Ramos (cell line): ENCODE data around the gene USP48.
"Not testable (repeated sequence)": the region's sequence is repeated elsewhere in the genome, so short reads cannot be mapped to it uniquely, and the experiment has no call there.

Experiments
- in situ Hi-C: fragments of 300-500 bp; cut with MboI; formaldehyde crosslinking; loops from one replicate; pipeline ENCODE4 v1.14.3; 2022; ENCODE audit warnings: low sequenced_read_pairs; ENCODE audit not compliant: unreplicated experiment

The USP48 gene

GRCh38 chr1:21647431-21648351 lies 135.3 kb downstream of the USP48 start:
- in situ Hi-C loops, result no loop called here

DNA sequence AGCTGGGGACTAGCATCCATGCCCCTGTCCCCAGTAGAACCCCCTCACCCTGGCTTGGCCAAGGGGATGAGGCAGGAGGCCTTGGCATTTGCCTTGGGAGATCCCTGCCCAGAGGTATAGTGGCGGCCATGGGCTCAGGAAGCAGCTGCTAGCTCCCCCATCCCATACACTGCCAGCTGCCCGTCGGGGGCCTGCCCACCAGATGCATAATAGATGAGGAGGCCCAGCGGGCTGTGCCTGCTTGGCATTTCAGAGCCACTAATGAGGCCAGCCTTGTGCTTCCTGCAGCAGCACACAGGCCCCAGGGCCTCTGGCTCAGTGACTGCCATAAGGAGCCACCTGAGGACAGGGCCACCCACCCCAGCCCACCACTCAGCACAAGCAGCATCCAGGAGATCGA lies 137.4 kb downstream of the USP48 start:
- in situ Hi-C loops, result no loop called here

GRCh38 chr1:21644906-21645305 lies 138.0 kb downstream of the USP48 start:
- in situ Hi-C loops, result no loop called here

DNA sequence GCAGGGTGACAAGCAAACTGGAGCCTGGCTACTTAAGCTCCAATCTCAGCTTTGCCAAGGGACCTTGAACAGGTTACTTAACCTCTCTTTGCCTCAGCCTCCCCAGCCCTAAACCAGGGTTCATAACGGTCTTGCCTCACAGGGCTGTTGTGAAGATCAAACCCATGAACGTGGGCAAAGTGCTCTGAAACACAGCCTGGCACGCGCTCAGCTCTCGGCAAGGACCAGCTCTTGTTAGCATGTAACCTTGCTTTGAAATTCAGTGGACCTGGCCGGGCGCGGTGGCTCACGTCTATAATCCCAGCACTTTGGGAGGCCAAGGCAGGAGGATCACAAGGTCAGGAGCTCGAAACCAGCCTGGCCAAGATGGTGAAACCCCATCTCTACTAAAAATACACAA lies 138.6 kb downstream of the USP48 start:
- in situ Hi-C loops, result no loop called here

DNA sequence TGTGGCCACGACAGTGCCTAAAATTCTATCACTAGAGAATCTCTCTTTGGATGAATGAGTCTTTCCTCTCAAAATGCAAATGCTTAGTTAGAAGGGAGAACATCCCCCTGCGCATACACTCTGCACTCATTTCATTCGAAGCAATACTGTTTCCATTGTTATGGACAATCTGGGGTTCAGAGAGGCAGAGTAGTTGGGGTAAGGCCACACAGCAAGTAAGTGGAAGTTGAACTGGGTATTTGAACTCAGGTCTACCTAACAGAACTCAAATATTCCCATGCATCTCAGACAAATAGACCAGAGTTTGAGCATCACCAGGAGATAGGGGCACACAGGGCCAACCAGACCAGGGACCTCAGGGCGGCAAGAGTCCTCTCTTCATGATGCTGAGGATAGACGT lies 139.3 kb downstream of the USP48 start:
- in situ Hi-C loops, result no loop called here

GRCh38 chr1:21641967-21642739 lies 140.8 kb downstream of the USP48 start:
- in situ Hi-C loops, result no loop called here

DNA sequence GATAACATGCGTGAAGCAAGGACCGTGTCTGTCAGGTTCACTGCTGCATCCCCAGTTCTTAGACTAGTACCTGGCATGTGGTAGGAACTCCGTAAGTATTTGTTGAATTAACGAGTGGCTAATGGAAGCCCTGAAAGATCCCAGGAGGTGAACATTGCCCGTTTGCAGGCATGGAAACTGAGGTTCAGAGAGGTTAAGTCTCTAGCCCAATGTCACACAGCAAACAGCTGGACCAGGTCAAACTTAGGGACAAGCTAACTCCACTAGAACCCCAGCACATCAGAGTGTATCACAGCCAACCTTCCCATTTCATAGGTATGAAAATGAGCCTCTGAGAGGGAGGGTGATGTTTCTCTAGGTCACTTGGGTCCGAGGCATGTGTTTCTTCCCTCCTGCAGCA lies 141.4 kb downstream of the USP48 start:
- in situ Hi-C loops, result no loop called here

DNA sequence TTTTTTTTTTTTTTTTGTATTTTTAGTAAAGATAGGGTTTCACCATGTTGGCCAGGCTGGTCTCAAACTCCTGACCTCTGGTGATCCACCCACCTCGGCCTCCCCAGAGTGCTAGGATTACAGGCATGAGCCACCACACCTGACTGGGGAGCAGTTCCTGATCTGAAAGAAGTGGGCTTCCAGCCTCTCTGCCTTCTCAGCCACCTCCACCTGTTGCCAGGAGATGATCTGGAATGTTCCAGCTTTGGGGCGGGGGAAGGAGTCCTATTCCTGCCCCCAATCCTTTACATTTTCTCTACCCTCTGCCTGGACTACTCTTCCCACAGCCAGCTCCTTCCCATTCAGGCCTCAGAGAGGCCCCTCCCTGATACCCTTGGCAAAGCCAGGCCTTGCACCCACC lies 141.9 kb downstream of the USP48 start:
- in situ Hi-C loops, result no loop called here

GRCh38 chr1:21640653-21641052 lies 142.3 kb downstream of the USP48 start:
- in situ Hi-C loops, result no loop called here

DNA sequence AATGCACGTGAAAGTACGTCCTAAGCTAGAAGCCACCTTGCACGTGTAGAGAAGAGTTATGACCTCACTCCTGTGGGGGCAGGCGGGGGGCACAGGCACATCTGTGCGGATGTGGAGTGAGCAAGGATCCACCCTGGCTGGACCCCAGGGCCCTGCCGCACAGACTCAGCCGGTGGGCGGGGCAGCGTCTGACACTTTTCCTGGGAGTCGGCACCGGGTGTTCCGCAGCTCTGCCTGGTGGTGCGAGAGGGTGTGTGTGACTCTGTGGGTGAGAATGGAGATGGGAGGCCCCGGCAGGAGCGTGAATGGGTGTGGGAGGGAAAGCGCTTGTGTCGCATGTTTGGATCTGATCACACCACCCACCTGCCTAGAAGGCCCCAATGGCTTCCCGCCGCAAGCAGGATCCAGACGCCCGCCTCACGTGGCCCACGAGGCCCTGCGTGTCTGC lies 143.3 kb downstream of the USP48 start:
- in situ Hi-C loops, result no loop called here

- in situ Hi-C loops, result no loop called here
These were observed 144.2 kb downstream of the USP48 start for GRCh38 chr1:21638531-21639341.

DNA sequence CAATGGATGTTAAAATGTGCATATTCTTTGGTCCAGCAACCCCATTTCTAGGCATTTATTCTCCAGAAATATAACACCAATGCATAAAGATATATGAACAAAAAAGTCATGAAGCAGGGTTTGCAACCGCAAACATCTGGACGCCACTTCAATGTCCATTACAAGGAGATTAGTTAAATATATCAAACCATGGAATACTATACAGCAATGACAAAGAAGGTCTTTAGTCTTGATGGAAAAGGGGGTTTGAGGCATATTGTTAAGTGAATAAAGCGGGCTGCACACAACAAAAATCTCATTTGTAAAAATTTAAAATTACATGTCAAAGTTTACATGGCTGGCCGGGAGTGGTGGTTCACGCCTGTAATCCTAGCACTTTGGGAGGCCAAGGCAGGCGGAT lies 145.4 kb downstream of the USP48 start:
- in situ Hi-C loops, result no loop called here

DNA sequence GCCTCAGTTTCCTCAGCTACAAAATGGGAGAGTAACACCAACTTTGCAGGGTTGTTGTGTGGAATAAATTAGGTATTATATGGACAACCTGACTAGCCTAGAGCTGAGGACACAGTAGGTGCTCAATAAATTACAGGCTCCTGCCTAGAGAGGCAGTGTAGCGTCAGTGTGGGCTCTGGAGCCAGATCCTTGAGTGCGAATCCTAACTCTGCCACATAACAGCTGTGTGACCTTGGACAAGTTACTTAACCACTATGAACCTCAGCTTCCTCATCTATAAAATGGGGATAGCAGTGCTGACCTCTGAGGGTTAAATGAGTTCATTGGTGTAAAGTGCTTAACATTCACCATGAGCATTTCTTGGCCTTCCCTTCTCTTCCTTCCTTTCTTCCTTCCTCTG lies 146.9 kb downstream of the USP48 start:
- in situ Hi-C loops, result no loop called here

DNA sequence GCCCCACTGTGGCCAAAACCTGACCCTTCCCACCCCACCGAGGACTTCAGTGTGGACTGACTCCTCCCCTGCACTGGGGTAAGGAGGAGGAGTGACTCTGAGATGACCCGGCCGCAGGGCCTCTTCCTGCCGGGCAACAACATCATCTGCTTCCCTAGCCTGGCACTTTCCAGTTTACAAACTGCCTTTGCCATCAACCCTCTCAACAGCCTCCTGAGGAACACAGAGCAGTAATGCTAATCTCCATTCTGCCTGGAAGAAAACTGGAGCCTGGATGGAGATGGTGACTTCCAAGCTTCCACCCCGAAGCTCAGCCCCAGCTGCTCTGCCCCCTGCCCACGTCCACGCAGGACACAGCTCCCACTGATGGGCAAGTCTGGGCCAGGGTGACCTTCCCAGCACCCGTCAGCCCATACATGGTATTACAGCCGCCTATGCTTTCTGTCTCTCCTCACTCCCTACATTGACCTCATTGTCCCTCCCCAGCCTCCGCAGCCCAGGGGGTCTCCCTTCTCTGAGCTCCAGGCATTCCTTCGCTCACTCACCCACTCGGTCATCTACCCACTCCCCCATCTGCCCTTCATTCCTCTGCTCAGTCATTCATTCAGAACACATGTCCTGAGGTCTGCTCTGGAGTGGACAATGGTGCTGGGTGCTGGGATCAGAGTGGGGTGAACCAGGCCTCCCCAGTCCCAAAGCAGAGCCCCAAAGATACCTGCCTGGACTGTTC lies 148.0 kb downstream of the USP48 start:
- in situ Hi-C loops, result no loop called here

DNA sequence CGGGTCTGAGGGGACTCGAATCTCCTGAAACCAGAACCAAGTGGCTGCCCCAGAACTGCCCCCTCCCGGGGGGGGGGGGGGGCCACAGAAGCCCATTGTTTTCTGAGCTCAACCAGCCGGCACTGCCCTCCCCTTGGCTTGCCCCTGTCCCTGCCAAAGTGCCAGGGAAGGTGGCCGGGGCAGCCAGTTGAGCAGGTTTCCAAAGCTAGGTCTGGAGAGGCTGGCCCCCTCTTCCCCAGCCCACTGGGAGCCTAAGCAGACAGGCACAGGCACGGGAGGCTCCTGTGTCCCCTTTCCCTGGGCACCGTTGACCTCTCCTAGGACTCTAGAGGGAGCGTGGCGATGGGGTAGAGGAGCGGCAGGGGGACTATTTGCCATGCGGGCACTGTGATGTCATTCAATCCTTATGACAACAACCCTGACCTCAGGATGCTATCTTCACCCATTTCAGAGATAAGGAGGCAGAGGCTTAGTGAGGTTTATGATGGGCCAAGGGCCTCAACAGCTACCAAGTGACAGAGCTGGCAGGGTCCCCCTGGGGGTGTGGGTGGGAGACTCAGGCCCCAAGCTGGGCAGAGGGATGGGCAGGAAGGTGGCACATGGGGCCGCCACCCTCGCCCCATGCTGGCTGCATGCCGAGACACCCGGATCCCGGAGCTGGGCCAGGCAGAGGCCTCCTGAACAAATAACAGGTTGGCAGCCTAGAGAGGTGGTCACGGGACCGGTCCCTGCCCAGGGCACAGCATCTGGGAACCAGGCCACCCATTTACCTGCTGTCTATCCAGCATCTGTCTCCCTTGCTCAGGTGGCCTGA lies 148.8 kb downstream of the USP48 start:
- in situ Hi-C loops, result no loop called here

DNA sequence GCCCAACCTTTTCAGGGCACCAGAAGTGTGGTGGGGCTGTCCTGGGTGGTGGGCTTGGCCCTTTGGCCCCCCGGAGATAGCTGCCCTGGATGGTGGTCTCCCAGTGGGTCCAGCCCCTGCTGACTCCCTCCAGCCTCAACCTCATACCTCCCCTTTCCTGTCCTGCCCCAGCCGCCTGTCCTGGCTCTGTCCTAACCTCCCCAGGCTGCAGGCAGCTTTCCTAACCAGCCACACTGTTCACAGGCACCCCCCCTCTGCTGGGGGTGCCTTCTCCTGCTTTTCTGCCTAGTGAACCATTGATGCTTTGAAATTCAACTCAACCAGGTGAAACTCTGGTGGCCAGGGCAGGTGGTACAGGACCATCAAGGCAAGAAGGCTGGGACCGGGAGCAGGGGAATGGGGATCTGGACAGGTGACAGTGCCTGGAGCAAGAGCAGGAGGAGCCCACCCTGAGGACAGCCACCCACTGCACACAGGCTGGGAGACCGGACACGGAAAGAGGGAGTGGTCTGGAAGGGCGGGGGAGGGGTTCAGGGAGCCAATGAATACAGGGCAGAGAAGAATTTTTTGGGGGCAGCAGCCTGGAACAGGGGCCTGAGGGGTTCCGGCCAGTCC lies 149.7 kb downstream of the USP48 start:
- in situ Hi-C loops, result no loop called here

DNA sequence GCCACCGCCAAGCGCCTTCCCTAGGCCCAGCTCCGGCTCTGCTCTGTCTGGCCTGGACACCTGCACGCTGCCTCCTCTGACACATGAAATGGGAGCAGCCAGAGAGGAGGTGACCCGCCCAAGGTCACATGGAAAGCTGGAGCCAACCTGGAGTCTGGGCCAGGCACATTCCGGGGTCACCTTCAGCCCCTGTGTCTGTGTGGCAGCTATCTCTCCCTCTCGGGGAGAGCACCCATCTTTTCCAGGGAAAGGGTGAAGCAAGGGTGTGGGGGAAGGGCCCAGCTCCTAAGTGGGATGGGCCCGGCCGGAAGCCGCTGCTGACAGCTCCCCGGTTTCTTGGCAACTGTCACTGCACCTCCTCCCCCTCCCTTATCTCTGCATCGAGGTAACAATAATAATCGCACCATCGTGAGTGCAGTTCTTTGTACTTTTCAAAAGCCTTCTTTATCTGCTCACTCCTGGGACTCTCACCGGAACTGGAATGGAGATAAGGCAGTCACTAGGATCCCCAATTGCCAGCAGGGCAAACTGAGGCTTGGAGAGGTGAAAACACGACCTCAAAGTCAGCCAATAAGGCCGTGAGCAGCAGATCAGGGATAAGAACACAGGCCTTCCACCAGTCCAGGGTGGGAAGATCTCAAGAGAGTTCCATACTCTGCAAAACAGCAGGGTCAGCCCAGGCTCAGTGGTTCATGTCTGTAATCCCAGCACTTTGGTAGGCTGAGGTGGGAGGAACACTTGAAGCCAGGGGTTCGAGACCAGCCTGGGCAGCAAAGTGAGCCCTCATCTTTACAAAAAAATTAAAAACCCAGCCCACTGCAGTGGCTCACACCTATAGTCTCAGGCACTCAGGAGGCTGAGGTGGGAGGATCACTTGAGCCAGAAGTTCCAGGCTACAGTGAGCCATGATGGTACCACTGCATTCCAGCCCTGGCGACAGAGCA lies 150.7 kb downstream of the USP48 start:
- in situ Hi-C loops, result no loop called here

GRCh38 chr1:21631590-21631943 lies 151.4 kb downstream of the USP48 start:
- in situ Hi-C loops, result not testable (repeated sequence)
